ENCODE results near the gene JSRP1. TPM values are rescaled to one million over a fixed set of nuclear protein-coding genes. Genes with fewer than 3 reads are reported as not detected.
A peak's percentile ranks its signal among the peaks of the same experiment; 100 is the strongest.

JSRP1 gene
- total RNA-seq, 2 experiments from 2014 or later = 0.56 to 0.58 TPM

- Histone ChIP-seq H3K36me3 (ENCODE audit: insufficient read depth, low read length) (peaks cover 32% of the 10 kb centered on the region), H3K27me3 (ENCODE audit: control insufficient read depth in 1 of 2, insufficient read depth in 2 of 2, low read length in 2 of 2) (no peaks in the 10 kb centered on the region), H3K9me3 (ENCODE audit: control insufficient read depth in 1 of 2, insufficient read depth in 1 of 2, low read length in 2 of 2) (no peaks in the 10 kb centered on the region), H3K4me1 (ENCODE audit: insufficient read depth, low read length) (peaks cover 64% of the 10 kb centered on the region), H3K27ac (ENCODE audit: low read depth in 1 of 2, low read length in 2 of 2) (no peak overlapping the region), H3K4me3 (ENCODE audit: low read length) (peak overlapping the region; percentile 80)
- ATAC-seq (ENCODE audit: poor library complexity) (no peak), DNase-seq (no peak)
- POLR2A ChIA-PET = no interaction called here
- Mint-ChIP-seq H3K4me3 (peak overlapping the region; percentile 88), H3K36me3 (ENCODE audit: low read depth) (peaks cover 43% of the 10 kb centered on the region), H3K27me3 (peaks cover 4% of the 10 kb centered on the region), H3K4me1 (ENCODE audit: low read depth) (peaks cover 48% of the 10 kb centered on the region), H3K27ac (peak overlapping the region; percentile 76), H3K9me3 (no peaks in the 10 kb centered on the region)
- intact Hi-C loops (cut with DNase I, micrococcal nuclease) = loop anchor here (2.0 to 10.0 kb wide), 5 partner anchors 78 to 380 kb away; partner anchors contain the start of gene BTBD2 (in 1 of the 2)
- TF ChIP-seq CTCF (IDR thresholded peaks at IDR 0.05) = no peak
- CTCF ChIA-PET = interaction anchor here (1.8 to 3.2 kb wide), 2 partner anchors 39 to 79 kb away, joined by 8 to 11 read pairs; no protein-coding TSS in a partner anchor
These were observed 21.2 kb downstream of the JSRP1 start for GRCh38 chr19:2234996-2235380.

GRCh38 chr19:2233601-2234280 is 22.5 kb downstream of the JSRP1 start:
- peak overlapping the region; percentile 45 for H3K4me3 Mint-ChIP-seq

More at GRCh38 chr19:2233601-2234280, 22.5 kb downstream of the JSRP1 start:
- POLR2A ChIA-PET = interaction anchor here (1.1 kb wide), 1 partner anchor 36 kb away, joined by 4 read pairs; no protein-coding TSS in a partner anchor
- Mint-ChIP-seq H3K36me3 (ENCODE audit: low read depth) (peaks cover 37% of the 10 kb centered on the region), H3K4me1 (ENCODE audit: low read depth) (peaks cover 35% of the 10 kb centered on the region), H3K27ac (no peak overlapping the region), H3K9me3 (no peaks in the 10 kb centered on the region), H3K27me3 (peaks cover 4% of the 10 kb centered on the region)
- Histone ChIP-seq H3K4me1 (ENCODE audit: insufficient read depth, low read length) (peaks cover 56% of the 10 kb centered on the region), H3K27ac (ENCODE audit: low read depth in 1 of 2, low read length in 2 of 2) (no peak overlapping the region), H3K9me3 (ENCODE audit: control insufficient read depth in 1 of 2, insufficient read depth in 1 of 2, low read length in 2 of 2) (no peaks in the 10 kb centered on the region), H3K36me3 (ENCODE audit: insufficient read depth, low read length) (peaks cover 40% of the 10 kb centered on the region), H3K4me3 (ENCODE audit: low read length) (no peak overlapping the region), H3K27me3 (ENCODE audit: control insufficient read depth in 1 of 2, insufficient read depth in 2 of 2, low read length in 2 of 2) (no peaks in the 10 kb centered on the region)
- intact Hi-C loops (cut with DNase I, micrococcal nuclease) = loop anchor here (2.0 to 10.0 kb wide), 3 partner anchors 77 to 381 kb away; partner anchors contain the start of gene BTBD2 (in 1 of the 2)
- DNase-seq (no peak), ATAC-seq (ENCODE audit: poor library complexity) (no peak)
- TF ChIP-seq CTCF (IDR thresholded peaks at IDR 0.05) = no peak
- CTCF ChIA-PET = interaction anchor here (3.2 kb wide), 1 partner anchor 78 kb away, joined by 11 read pairs; no protein-coding TSS in a partner anchor

All from CD4-positive, alpha-beta T cell (primary cell).